Endothelial cell (in vitro differentiated cells): ENCODE data around the gene LRRC38. TPM values are rescaled to one million over a fixed set of nuclear protein-coding genes. Genes with fewer than 3 reads are reported as not detected.

Source experiments
- DNase-seq: peaks from one replicate; pipeline ENCODE4 v3.0.0; 2021; ENCODE audit warnings: low spot score
- H3K27ac Mint-ChIP-seq: one replicate; pipeline ENCODE4 v1.8.0; 2021; ENCODE audit warnings: mixed read lengths, inconsistent platforms; ENCODE audit not compliant: unreplicated experiment
- H3K27me3 Mint-ChIP-seq: one replicate; pipeline ENCODE4 v1.8.0; 2021; ENCODE audit warnings: mild to moderate bottlenecking, moderate library complexity, mixed read lengths, inconsistent platforms; ENCODE audit not compliant: unreplicated experiment
- H3K36me3 Mint-ChIP-seq: one replicate; pipeline ENCODE4 v1.8.0; 2021; ENCODE audit warnings: mild to moderate bottlenecking, low read depth, mixed read lengths, inconsistent platforms; ENCODE audit not compliant: unreplicated experiment
- H3K4me1 Mint-ChIP-seq: one replicate; pipeline ENCODE4 v1.8.0; 2021; ENCODE audit warnings: mild to moderate bottlenecking, mixed read lengths, inconsistent platforms; ENCODE audit not compliant: unreplicated experiment
- H3K4me3 Mint-ChIP-seq: one replicate; pipeline ENCODE4 v1.8.0; 2021; ENCODE audit warnings: mild to moderate bottlenecking, mixed read lengths, inconsistent platforms; ENCODE audit not compliant: unreplicated experiment
- H3K9me3 Mint-ChIP-seq: one replicate; pipeline ENCODE4 v1.8.0; 2021; ENCODE audit warnings: mixed read lengths, inconsistent platforms; ENCODE audit not compliant: unreplicated experiment
- total RNA-seq: library from RNA; stranded (reverse); fragmentation: NEBNext Ultra II Directional; extraction: Animal tissue kit (Norgen Biotek cat#: 25700); gene quantifications from one replicate; pipeline ENCODE4 v1.2.1, GENCODE V29; 2021; ENCODE audit not compliant: unreplicated experiment
- TF ChIP-seq, protein P1 (sequence below): fragments of 200-600 bp; sonication (generic); IDR thresholded peaks from one replicate; pipeline ENCODE4 v1.5.0; 2021; ENCODE audit warnings: antibody characterized with exemption; ENCODE audit not compliant: unreplicated experiment

Gene LRRC38
- total RNA-seq, 1 donor from 2014 or later, result not detected

DNA sequence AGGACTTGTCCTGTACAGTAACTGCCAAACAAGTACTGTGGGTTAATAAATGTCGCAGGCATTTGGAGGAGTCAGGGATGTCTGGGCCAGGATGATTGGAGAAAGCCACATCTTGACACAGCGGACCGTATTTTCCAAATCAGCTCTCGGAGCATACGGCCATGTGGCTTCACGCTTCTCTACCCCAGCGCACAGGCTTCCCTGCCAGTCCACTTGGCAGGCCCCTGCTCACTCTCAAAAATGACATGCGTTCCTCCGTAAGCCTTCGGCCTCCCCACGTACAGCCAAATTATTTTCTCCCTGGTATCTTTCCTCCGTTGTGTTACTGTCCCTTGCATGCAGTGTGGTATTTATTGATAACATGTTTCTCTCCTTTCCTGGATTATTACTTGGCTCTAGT lies 7.2 kb upstream of the LRRC38 start:
- Mint-ChIP-seq H3K36me3 (no peaks in the 10 kb centered on the region), H3K27ac (no peak overlapping the region), H3K4me3 (no peak overlapping the region), H3K4me1 (no peaks in the 10 kb centered on the region), H3K27me3 (peaks cover 6% of the 10 kb centered on the region), H3K9me3 (no peaks in the 10 kb centered on the region)
- DNase-seq, result no peak
- TF ChIP-seq, protein P1, sequence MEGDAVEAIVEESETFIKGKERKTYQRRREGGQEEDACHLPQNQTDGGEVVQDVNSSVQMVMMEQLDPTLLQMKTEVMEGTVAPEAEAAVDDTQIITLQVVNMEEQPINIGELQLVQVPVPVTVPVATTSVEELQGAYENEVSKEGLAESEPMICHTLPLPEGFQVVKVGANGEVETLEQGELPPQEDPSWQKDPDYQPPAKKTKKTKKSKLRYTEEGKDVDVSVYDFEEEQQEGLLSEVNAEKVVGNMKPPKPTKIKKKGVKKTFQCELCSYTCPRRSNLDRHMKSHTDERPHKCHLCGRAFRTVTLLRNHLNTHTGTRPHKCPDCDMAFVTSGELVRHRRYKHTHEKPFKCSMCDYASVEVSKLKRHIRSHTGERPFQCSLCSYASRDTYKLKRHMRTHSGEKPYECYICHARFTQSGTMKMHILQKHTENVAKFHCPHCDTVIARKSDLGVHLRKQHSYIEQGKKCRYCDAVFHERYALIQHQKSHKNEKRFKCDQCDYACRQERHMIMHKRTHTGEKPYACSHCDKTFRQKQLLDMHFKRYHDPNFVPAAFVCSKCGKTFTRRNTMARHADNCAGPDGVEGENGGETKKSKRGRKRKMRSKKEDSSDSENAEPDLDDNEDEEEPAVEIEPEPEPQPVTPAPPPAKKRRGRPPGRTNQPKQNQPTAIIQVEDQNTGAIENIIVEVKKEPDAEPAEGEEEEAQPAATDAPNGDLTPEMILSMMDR, result no peak

DNA sequence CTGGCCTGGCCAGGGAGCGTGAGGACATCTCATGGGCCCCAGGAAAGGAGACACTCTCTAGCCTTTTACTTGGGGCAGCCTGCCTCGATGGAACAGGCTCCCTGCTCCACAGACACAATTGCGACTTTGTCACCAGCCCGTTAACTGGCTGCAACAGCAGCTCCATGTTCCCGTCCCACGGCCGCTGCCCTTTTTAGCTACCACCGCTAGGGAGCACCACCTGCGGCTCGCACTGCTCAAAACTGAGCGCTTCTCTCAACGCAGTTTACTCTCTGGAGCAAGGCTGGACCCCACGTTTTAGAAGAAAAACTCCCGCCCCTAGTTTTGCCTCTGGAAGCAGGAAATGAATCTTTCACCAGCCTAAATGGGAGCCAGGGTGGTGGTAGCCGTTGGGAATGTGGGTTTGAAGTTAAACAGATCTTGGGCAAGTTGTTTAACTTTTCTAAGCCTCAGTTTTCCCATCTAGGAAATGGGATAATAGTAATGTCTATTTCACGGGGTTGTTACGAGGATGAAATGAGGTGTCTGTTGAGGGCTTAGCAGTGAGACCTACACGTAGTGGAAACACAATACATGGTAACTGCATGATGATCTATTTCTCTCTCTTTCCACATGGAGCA lies 3.5 kb upstream of the LRRC38 start:
- DNase-seq, result peak; percentile 64
- Mint-ChIP-seq H3K4me1 (no peaks in the 10 kb centered on the region), H3K27ac (no peak overlapping the region), H3K27me3 (peaks cover 10% of the 10 kb centered on the region), H3K4me3 (no peak overlapping the region), H3K9me3 (no peaks in the 10 kb centered on the region), H3K36me3 (no peaks in the 10 kb centered on the region)
- TF ChIP-seq, protein P1, result peak; percentile 57

DNA sequence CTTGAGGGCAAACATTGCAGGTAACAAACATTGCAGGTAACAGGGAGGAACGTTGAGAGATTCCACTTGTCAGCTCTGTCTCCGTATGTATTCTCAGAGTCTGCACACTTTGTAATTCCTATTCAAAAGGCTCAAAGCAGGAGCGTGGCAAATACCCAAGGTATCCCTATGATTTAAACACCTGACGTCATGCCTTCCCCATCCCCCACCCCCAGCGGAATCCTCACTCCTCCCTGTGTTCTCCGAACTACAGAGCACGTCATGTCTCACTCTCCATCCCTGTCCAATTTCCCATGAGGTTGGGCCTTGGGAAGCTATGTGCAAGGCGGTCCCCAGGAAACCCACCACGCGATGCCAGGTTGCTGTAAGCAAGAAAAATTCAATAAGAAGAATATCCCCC lies 2.8 kb upstream of the LRRC38 start:
- no peaks in the 10 kb centered on the region for H3K4me1 Mint-ChIP-seq
- no peaks in the 10 kb centered on the region for H3K36me3 Mint-ChIP-seq
- H3K9me3 Mint-ChIP-seq, result no peaks in the 10 kb centered on the region
- no peak overlapping the region for H3K4me3 Mint-ChIP-seq
- DNase-seq, result no peak
- TF ChIP-seq, protein P1, result no peak
- peaks cover 14% of the 10 kb centered on the region for H3K27me3 Mint-ChIP-seq
- H3K27ac Mint-ChIP-seq, result no peak overlapping the region

DNA sequence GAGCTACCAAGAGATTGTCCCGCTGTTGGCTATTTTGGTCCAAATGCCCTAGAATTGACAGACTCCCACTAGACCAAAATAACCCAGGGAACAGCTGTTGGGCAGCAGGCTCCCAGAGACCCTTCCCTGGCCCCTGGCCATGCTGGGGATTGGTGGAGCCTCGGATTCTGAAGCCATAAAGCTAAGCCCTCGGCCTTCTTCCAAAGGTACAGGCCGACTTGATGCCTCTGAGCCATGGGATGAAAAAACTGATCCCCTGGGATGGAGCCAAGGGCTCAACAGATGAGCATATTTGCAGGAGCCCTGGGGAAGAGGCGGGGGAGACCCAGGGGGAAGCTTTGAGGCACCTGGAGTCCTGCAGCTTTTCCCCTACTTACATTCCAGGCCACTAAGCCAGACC lies 1.0 kb upstream of the LRRC38 start:
- no peak overlapping the region for H3K27ac Mint-ChIP-seq
- no peaks in the 10 kb centered on the region for H3K4me1 Mint-ChIP-seq
- TF ChIP-seq, protein P1, result no peak
- H3K4me3 Mint-ChIP-seq, result no peak overlapping the region
- no peaks in the 10 kb centered on the region for H3K36me3 Mint-ChIP-seq
- H3K9me3 Mint-ChIP-seq, result no peaks in the 10 kb centered on the region
- peaks cover 17% of the 10 kb centered on the region for H3K27me3 Mint-ChIP-seq
- no peak for DNase-seq

DNA sequence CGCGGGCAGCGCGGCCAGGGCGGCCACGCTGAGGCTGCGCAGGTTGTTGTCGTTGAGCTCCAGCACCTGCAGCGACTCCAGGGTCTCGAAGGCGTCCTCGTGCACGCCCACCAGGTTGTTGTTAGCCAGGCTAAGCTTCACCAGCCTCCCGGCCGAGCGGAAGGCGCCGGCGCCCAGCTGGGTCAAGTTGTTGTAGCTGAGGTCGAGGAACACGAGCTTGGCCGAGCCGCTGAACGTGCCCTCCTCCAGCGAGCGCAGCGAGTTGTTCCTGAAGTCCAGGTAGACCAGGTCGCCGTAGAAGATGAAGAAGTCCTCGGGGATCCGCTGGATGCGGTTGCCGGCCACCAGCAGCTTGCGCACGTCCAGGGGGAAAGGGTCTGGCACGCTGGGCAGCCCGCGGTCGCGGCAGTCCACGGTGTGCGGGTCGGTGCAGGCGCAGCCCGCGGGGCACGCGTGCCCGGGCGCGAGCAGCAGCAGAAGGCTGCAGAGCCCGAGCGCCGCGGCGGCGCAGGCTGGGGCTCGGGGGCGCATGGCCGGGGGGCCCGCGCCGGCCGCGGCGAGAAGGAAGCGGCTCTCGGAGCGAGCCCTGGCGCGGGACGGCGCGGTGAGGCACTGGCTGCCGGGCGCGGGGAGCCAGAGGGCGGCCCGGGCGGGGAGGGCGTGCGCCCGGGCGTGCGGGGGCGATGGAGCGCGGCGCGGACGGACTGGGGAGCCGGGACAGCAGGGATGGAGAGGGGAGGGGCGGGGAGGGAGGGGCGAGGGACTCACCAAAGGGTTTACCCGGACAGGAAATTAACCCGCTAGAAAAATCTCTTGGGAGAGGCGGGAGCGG lies 524 bp downstream of the LRRC38 start:
- H3K9me3 Mint-ChIP-seq, result no peaks in the 10 kb centered on the region
- no peaks in the 10 kb centered on the region for H3K4me1 Mint-ChIP-seq
- no peaks in the 10 kb centered on the region for H3K36me3 Mint-ChIP-seq
- no peak overlapping the region for H3K27ac Mint-ChIP-seq
- H3K4me3 Mint-ChIP-seq, result no peak overlapping the region
- no peak for DNase-seq
- H3K27me3 Mint-ChIP-seq, result peaks cover 21% of the 10 kb centered on the region
- TF ChIP-seq, protein P1, result no peak
